ENCODE results near the gene MAML2.

- TF ChIP-seq, protein P1, sequence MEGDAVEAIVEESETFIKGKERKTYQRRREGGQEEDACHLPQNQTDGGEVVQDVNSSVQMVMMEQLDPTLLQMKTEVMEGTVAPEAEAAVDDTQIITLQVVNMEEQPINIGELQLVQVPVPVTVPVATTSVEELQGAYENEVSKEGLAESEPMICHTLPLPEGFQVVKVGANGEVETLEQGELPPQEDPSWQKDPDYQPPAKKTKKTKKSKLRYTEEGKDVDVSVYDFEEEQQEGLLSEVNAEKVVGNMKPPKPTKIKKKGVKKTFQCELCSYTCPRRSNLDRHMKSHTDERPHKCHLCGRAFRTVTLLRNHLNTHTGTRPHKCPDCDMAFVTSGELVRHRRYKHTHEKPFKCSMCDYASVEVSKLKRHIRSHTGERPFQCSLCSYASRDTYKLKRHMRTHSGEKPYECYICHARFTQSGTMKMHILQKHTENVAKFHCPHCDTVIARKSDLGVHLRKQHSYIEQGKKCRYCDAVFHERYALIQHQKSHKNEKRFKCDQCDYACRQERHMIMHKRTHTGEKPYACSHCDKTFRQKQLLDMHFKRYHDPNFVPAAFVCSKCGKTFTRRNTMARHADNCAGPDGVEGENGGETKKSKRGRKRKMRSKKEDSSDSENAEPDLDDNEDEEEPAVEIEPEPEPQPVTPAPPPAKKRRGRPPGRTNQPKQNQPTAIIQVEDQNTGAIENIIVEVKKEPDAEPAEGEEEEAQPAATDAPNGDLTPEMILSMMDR (IDR thresholded peaks at IDR 0.05): no peak
- no peak for TF ChIP-seq POLR2A (IDR thresholded peaks at IDR 0.05)
These were observed 120.9 kb downstream of the MAML2 start for GRCh38 chr11:96222102-96222501.
